ENCODE measurements around the gene SLC25A41.

SLC25A41 gene

GRCh38 chr19:6440905-6441304 is 7.3 kb upstream of the SLC25A41 start:
- no peaks in the 10 kb centered on the region for H3K36me3 ChIP-seq (ENCODE audit: low read length)
- no peaks in the 10 kb centered on the region for H3K9me3 ChIP-seq (ENCODE audit: insufficient read depth, low read length)
- H3K27ac ChIP-seq (ENCODE audit: low read depth, low read length), result no peak overlapping the region
- no peaks in the 10 kb centered on the region for H4K20me1 ChIP-seq (ENCODE audit: low read depth, low read length)
- H3K4me2 ChIP-seq (ENCODE audit: low read depth, low read length, poor library complexity, severe bottlenecking), result no peak overlapping the region
- no peaks in the 10 kb centered on the region for H3K79me2 ChIP-seq (ENCODE audit: insufficient read depth, low read length)
- no peaks in the 10 kb centered on the region for H3K9me2 ChIP-seq (replicated peaks; ENCODE audit: insufficient read depth, low read length)
- H3K27me3 ChIP-seq (ENCODE audit: low read length), result no peaks in the 10 kb centered on the region
- no peaks in the 10 kb centered on the region for H3F3A ChIP-seq (ENCODE audit: insufficient read depth)
- TF ChIP-seq CTCF (IDR thresholded peaks at IDR 0.05; ENCODE audit: insufficient read depth, low read length, poor library complexity, severe bottlenecking) (no peak), EZH2phosphoT487 (conservative IDR thresholded peaks at IDR 0.05; ENCODE audit: low read length) (no peak)
- no peak overlapping the region for H2AFZ ChIP-seq (ENCODE audit: low read depth, low read length, severe bottlenecking)
- H3K9ac ChIP-seq (ENCODE audit: low read length), result no peak overlapping the region
- H3K4me3 ChIP-seq (ENCODE audit: insufficient read depth, low read length, poor library complexity, severe bottlenecking), result no peak overlapping the region

GRCh38 chr19:6439743-6440142 is 6.2 kb upstream of the SLC25A41 start:
- Histone ChIP-seq H3F3A (ENCODE audit: insufficient read depth) (no peaks in the 10 kb centered on the region), H3K9me2 (replicated peaks; ENCODE audit: insufficient read depth, low read length) (no peaks in the 10 kb centered on the region), H4K20me1 (ENCODE audit: low read depth, low read length) (no peaks in the 10 kb centered on the region), H3K27me3 (ENCODE audit: low read length) (no peaks in the 10 kb centered on the region), H3K36me3 (ENCODE audit: low read length) (no peaks in the 10 kb centered on the region), H2AFZ (ENCODE audit: low read depth, low read length, severe bottlenecking) (no peak overlapping the region), H3K79me2 (ENCODE audit: insufficient read depth, low read length) (no peaks in the 10 kb centered on the region), H3K9ac (ENCODE audit: low read length) (no peak overlapping the region), H3K4me3 (ENCODE audit: insufficient read depth, low read length, poor library complexity, severe bottlenecking) (no peak overlapping the region), H3K4me2 (ENCODE audit: low read depth, low read length, poor library complexity, severe bottlenecking) (no peak overlapping the region), H3K9me3 (ENCODE audit: insufficient read depth, low read length) (no peaks in the 10 kb centered on the region), H3K27ac (ENCODE audit: low read depth, low read length) (no peak overlapping the region)
- TF ChIP-seq EZH2phosphoT487 (conservative IDR thresholded peaks at IDR 0.05; ENCODE audit: low read length) (no peak), CTCF (IDR thresholded peaks at IDR 0.05; ENCODE audit: insufficient read depth, low read length, poor library complexity, severe bottlenecking) (no peak)

- TF ChIP-seq EZH2phosphoT487 (conservative IDR thresholded peaks at IDR 0.05; ENCODE audit: low read length), result no peak
- no peak for TF ChIP-seq CTCF (IDR thresholded peaks at IDR 0.05; ENCODE audit: insufficient read depth, low read length, poor library complexity, severe bottlenecking)
Measured at GRCh38 chr19:6433165-6433564, 398 bp downstream of the SLC25A41 start.

More at GRCh38 chr19:6433165-6433564, 398 bp downstream of the SLC25A41 start:
- Histone ChIP-seq H3K79me2 (ENCODE audit: insufficient read depth, low read length) (no peaks in the 10 kb centered on the region), H3K27ac (ENCODE audit: low read depth, low read length) (no peak overlapping the region), H3K36me3 (ENCODE audit: low read length) (no peaks in the 10 kb centered on the region), H3K9me3 (ENCODE audit: insufficient read depth, low read length) (no peaks in the 10 kb centered on the region), H3K4me3 (ENCODE audit: insufficient read depth, low read length, poor library complexity, severe bottlenecking) (no peak overlapping the region), H3F3A (ENCODE audit: insufficient read depth) (no peaks in the 10 kb centered on the region), H3K27me3 (ENCODE audit: low read length) (no peaks in the 10 kb centered on the region), H3K4me2 (ENCODE audit: low read depth, low read length, poor library complexity, severe bottlenecking) (no peak overlapping the region), H4K20me1 (ENCODE audit: low read depth, low read length) (no peaks in the 10 kb centered on the region), H2AFZ (ENCODE audit: low read depth, low read length, severe bottlenecking) (no peak overlapping the region), H3K9ac (ENCODE audit: low read length) (no peak overlapping the region), H3K9me2 (replicated peaks; ENCODE audit: insufficient read depth, low read length) (no peaks in the 10 kb centered on the region)

All from SU-DHL-6 (cell line).